DND-41 (cell line): ENCODE results near the gene MLH1.

Experiments
- CTCF ChIP-seq: IDR thresholded peaks from 2 replicates; pipeline ENCODE4 v1.5.1; 2012; ENCODE audit warnings: borderline replicate concordance, low read length, moderate library complexity, mild to moderate bottlenecking; ENCODE audit not compliant: poor library complexity, severe bottlenecking; ENCODE audit errors: extremely low read depth
- EZH2 ChIP-seq: IDR thresholded peaks from 3 replicates; pipeline ENCODE4 v1.6.1; 2012; ENCODE audit warnings: borderline replicate concordance, low read depth, mild to moderate bottlenecking, moderate library complexity, low read length, inconsistent platforms; ENCODE audit not compliant: severe bottlenecking

- TF ChIP-seq CTCF (no peak), EZH2 (no peak)
Measured at GRCh38 chr3:37040231-37040630, 46.9 kb downstream of the MLH1 start.
